Colon (tissue), 2 donors: ENCODE measurements around the gene NTHL1.

ENCODE experiments used
- FAIRE-seq: peaks from 2 replicates; lab custom pipeline; 2012; peaks lifted over from hg19 to GRCh38; lab: Jason Lieb, UNC
- donor health status: control.
- donor health status: control.

Gene NTHL1

DNA sequence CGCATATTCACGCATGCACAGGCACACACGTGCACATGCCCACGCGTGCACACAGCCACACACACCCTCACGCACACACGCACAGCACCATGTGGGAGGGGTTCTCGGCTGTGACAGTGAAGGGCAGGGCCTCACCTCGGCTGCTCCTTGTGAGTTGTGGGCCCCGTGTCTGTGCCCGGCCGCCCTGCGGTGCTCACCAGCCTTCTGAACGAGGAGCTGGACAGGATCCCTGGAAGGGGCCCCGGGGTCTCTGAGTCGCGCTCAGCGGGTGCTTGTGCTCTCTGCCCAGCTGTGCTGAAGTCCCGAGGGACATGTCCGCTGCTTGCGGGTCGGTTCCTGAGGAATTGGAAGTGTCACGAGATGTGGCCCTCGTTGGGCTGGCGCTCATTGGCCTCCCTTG lies 16.2 kb upstream of the NTHL1 start:
- no peak for FAIRE-seq

DNA sequence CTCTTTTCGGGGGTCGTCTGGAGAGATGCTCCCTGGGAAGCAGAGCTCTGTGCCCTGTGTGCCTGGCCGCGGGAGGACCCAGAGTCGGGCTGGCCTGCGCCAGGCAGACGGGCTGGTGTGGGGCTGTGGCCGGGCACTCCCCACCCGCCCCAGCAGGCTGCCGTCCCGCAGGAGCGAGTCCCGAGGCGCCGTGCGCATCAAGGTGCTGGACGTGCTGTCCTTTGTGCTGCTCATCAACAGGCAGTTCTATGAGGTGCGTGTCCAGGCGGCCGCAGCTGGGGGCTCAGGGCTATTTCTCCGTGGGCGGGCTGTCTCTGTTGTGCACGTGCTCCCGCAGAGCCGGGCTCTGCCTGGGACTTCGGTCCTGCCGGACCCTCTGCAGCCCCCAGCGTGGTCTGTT lies 15.2 kb upstream of the NTHL1 start:
- FAIRE-seq = no peak

DNA sequence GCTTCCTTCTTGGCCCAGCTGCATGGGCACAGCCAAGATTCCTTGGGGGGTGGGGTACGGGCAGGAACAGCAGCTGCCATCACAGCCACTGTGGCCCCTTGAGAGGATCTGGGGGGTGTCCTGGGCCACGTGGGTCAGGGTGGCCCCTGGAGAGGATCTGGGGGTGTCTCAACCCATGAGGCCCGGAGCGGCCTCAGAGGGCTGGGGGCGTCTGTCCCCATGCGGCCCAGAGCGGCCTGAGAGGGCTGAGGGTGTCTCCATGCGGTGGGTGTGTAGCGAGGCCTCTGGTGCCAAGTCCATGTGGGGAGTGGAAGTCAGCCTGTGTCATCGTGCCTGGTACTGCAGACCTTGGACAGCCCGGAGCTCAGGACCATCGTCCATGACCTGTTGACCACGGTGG lies 13.9 kb upstream of the NTHL1 start:
- FAIRE-seq = no peak

DNA sequence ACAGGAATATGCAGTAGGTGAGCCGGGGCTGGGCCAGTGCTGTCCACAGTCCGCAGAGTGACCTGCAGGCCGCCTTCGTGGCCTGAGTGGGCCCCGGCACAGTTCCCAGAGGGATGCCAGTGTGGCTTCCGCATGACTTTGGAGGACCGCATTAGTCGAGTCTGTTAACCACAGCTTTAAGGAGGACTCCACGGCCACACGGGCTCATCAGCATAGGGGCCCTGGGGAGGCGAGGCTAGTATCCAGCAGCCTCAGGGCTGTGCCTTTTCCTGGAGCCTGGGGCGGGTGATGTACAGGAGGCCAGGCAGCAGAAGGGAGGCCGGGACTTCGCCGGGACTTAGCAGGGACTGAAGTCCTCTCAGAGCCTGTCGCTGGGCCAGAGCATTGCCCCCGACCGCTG lies 13.4 kb upstream of the NTHL1 start:
- FAIRE-seq = no peak

DNA sequence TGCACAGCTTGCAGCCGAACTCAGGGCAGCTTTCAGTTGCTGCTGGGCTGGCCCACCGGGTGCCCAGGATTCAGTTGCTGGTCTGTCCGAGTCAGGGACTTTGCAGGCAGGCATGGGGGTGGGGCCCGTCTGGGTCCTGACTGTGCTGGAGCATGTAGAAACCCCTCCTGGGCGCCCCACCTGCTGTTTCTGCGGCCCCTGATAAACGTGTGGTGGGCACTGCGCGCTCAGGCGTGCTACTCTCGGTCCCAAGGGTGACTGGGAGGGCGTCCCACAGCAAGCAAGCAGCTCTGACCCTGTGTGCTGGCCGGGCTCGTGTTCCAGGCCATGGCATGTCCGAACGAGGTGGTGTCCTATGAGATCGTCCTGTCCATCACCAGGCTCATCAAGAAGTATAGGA lies 12.7 kb upstream of the NTHL1 start:
- FAIRE-seq = no peak

DNA sequence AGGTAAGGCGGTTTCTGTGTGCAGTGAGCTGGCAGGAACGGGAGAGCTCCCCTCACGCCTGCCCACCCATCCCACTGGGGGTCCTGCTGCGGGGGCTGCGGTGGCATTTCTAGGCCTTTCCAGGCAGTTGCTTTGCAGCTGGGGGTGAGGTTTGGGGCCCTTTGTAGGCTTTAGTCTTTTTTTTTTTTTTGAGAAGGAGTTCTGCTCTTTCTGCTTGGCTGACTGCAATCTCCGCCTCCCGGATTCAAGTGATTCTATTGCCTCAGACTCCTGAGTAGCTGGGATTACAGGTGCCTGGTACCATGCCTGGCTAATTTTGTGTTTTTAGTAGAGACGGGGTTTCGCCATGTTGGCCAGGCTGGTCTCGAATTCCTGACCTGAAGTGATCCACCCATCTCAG lies 11.2 kb upstream of the NTHL1 start:
- FAIRE-seq = no peak

DNA sequence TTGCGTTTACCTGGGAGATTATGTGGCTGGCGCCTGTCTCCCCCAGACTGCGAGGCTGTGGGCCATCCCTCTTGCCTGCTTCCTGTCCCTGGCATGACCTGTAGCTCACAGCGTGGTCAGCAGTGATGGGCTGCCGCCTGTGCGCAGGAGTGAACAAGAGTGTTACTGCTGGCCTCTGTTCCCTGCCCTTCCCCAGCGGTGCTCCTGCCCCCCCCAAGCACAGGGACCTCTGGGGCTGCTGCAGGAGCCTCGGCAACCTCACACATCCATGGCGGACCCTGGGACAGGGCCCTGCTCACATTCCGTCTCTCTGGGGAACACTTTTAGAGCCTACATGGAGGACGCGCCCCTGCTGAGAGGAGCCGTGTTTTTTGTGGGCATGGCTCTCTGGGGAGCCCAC lies 10.8 kb upstream of the NTHL1 start:
- no peak for FAIRE-seq

DNA sequence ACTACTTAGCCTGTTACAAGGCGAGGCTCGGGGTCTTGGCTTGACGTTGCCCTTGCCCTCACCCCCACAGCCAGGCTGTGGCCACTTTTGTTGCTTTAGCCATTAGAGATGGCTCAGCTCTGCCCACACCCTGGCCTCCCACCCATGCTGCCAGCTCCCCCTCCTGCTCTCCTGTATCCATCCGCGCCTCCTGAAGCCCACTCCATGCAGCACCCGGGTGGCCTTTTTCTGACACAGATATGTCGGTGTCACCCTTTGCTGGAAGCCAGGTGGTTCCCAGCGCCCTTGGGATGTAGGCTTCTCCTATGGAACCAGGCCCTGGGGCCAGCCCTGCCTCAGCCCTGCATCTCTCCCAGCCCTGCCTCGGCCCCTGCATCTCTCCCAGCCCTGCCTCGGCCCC lies 9.8 kb upstream of the NTHL1 start:
- FAIRE-seq = no peak

DNA sequence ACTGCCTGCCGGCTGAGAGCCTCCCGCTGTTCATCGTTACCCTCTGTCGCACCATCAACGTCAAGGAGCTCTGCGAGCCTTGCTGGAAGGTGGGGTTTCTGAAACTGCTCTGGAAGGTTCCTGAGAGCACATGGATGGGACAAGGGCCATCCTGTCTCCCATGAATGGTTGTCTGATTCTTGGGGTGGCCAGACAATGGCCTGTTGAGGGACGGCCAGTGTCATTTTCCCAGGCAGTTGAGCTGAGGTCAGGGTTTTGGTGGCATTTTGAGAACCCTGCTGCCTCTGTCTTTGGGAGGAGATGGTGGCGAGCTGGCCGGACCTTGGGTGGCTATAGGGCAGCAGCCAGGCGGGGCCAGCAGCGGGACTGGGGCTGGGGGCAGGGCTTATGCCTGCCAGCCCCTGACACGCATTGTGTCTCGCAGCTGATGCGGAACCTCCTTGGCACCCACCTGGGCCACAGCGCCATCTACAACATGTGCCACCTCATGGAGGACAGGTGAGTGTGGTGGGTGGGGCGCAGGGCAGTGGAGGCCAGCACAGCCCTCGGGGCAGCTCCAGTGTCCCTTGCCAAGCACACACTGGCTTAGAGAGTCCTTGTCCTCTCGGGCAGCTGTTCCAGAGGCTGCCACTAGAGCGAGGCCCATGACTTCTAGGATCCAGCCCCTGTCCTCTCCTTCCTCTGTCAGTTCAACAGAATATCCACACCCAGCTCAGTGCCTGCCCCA lies 9.2 kb upstream of the NTHL1 start:
- no peak for FAIRE-seq

DNA sequence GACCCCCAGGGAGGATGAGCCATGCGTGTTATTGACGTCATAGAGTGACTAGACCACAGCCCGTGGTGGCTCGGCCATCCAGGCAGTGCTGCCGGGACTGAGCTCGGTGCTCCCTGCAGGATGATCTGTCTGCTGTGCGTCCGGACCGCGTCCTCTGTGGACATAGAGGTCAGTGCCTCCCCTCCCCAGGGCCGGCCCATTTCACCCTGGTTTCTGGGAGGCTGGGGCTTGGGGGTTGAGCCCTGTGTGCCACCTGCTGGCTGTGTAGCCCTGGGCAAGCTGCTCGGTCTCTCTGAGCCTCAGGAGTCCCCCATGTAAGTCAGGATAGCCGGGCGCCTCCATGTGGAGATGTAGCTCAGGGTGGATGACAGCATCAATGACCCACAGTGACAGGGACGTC lies 8.4 kb upstream of the NTHL1 start:
- FAIRE-seq = no peak

DNA sequence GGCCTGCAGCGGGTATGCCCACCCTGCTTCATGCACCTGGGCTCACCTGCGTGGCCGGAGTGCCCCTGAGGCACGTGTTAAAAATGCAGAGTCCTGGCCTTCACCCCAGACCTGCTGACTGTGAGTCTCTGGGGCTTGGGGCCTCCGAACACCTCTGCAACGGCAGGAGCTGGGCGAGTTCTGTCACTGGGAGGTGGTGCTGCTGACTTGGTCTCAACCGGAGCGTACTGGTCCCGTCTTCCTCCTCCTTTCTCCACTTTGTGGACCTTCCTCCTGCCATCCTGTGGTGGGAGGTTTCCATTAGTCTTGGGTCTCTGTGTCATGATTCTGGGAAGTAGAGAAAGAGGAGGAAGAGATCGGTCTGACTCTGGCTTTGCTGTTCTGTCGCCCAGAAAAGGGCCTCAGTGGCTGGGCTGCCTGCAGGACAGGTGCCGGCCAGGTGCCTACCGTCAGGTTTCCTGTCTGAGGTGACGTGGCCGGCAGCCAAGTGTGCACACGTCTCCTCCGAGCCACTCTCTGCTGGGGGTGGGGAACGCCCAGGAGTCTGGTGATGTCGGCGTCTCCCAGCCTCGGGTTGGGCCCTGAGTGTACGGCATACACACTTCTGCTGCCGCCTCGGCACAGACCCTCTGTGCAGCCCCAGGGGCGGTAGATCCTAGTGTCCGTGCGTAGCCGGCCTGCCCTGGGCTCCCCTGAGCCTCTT lies 7.1 kb upstream of the NTHL1 start:
- no peak for FAIRE-seq

DNA sequence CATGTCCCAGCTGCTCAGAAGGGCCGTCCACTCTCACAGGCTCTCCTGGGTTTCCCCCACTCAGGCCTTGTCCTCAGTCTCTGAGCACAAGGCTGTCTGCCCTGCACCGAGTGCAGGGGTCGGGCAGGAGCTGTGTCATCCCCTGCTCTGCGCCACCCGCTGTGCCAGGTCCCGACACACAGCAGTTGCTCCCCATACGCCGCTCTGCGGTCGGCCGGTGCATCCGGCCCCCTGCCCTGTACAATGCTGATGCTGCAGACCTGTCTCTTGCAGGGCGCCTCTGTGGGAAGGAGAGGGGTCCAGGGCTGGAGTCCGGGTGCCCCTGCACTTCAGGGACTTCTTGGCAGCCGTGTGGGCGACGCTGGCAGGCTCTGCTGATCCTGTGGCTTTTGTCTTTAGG lies 6.3 kb upstream of the NTHL1 start:
- no peak for FAIRE-seq

DNA sequence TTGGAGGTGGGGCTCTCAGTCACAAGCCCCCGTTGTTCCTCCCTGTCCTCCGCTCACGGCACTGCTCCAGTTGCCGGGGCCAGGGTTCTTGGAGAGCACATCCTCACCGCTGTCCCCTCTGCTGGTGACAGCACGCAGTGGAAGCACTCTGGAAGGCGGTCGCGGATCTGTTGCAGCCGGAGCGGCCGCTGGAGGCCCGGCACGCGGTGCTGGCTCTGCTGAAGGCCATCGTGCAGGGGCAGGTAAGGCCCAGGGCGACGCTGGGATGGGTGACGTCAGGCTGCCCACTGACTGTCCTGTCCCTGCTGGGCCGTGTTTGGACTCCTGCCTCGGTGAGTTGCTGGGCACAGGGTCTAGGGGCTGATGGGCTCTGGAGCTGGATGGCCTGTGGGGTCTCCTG lies 5.6 kb upstream of the NTHL1 start:
- no peak for FAIRE-seq

DNA sequence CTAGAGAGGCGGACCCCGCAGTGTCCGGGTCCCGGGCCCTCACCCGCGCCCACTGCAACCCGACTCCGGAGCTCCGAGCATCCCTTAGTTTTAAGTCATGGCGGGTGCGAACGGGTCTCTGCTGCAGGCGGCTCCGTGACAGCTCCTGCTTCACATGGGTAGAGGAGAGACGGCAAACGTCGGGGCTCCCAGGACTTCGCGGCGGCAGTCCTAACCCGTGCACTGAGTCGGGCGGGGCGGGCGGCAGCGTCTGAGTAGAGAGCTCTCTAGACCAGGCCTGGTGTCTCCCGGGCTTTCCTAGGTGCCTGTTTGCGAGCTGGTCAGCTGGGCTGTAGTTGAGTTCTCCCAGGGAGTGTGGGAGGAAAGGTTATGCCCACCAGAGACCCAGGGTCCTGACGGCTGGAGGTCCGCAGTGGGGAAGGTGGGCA lies 496 bp upstream of the NTHL1 start:
- no peak for FAIRE-seq

DNA sequence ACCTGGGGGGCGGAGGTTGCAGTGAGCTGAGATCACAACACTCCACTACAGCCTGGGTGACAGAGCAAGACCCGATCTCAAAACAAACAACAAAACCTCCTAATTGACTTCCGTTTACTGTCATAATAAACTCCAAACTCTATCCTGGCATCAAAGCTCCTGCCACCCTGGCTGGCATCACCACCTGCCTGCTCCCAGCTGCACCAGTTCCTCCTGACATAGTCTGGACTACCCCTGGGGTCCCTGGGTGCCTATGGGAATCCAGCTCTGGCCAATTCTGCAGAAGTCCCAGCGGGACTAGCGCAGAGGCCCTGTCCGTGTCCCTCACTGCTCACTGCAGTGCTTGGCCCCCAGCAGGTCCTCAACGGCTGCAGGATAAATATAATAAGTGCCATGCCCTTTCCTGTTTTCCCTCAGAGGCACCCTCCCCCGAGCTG lies 723 bp downstream of the NTHL1 start:
- no peak for FAIRE-seq

DNA sequence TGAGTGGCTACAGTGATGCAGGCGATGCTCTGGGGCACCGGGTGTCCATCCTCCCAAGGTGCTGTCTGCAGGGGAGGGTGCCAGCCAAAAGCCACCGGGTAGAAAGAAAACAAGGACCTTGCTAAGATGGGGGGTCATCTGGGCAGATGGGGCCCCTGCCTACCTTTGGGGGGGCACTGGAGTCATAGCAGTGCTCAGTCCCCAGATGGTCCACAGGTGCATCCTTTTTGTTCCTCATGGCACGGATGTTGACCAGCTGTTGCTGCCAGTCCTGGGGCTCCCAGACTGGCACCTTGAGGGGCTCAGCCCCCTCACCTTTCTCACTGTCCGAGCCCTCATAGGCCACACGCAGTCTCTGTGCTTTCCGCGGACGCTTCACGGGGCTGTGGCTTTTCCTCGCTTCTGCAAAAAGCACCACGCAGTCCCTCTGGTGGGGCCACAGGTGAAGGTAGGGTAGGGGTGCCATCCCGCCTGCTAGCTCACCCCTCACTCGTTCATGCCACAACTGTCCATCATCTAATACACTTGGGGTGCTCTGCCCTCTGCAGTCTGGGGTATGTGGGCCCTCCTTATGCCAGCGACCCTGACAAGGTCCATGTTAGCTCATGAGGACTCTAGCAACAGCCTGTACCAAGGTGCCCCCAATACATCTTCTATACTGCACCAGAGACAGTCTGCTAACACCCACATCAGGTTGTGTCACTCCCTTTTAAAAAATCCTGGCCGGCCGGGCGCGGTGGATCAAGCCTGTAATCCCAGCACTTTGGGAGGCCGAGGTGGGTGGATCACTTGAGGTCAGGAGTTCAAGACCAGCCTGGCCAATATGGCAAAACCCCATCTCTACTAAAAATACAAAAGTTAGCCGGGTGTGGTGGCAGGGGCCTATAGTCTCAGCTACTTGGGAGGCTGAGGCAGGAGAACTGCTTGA lies 1.4 kb downstream of the NTHL1 start:
- no peak for FAIRE-seq

DNA sequence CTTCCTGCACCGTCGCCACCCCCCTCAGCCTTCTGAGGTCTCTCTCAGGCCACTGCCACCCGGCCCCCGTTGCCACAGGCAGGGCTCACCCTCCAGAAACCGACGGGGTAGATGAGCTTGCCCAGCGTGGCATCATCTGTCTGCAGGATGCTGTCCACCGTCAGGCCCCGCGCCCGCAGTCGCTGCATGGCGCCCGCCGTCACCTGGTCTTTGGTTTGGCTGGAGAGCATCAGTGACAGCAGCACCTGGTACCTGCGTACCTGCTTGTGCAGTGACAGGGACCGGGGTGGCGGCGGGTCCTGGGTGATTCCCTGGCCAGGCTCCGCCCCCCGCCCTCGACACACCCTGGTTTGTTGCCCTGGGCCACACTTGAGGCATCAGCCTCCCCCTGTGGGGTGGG lies 3.1 kb downstream of the NTHL1 start:
- FAIRE-seq = no peak

DNA sequence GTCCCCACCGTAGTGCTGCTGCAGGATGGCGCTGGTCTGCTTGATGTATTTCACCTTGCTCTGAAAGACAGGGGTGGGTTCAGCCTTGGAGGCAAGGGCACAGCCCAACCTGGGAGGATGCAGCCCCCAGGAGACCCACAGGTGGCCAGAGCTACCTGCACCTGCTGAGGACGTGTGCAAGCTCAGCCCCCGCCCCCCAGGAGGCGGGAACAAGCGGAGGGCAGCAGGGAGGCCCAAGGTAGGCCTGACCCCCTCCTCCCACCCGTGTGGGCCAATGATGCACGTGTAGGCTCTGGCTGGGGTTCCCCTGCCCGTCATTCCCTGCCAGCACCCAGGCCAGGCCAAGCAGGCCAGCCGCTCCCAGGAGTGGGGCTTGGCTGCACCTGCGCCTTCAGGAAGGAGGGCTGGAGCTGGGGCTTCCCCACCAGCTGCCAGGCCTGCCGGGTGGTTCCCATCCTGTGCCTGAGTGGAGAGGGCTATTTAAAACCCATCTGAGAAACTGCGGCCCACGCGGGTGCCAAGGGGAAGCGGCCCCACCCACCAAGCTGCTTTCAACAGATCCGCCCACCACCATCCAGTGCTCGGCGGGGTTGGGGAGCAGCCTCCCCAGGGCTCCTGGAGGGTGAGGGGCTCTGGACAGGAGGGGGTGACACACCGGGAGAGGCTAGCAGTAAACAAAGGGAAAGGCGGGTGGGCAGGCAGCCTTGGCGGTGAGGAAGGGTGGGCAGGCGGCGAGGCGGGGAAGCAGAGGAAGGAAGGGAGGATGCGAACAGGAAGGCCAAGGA lies 3.8 kb downstream of the NTHL1 start:
- no peak for FAIRE-seq

DNA sequence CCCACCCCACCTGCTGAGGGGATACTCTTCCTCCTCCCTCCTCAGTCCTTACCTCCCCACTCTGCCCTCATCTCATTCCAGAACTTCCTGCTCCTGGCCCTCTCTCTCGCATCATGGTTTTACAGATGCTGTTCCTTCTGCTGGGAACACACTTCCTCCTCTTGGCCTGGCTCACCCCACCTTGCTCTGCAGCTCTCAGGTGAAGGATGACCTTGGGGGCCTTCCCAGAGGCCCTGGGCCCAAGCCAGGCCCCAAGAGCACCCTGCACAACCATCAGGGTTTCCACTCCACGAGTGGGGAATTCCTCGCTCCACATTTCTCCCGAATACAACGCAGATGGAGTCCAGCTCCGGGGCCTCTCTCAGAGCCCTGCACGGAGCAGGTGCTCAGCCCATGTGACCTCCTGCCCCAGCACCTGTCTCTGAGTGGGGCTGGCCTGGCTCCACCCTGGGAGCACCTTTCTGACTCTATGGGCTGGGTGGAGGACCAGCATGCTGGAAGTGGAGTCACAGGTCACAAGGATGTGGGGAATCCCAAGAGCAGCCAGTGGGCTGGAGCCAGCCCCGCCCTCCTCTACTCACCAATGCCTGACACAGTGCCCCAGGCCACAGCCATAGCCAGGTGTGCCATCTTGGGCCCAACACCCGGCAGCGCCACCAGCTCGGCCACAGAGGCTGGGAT lies 4.5 kb downstream of the NTHL1 start:
- FAIRE-seq = no peak

DNA sequence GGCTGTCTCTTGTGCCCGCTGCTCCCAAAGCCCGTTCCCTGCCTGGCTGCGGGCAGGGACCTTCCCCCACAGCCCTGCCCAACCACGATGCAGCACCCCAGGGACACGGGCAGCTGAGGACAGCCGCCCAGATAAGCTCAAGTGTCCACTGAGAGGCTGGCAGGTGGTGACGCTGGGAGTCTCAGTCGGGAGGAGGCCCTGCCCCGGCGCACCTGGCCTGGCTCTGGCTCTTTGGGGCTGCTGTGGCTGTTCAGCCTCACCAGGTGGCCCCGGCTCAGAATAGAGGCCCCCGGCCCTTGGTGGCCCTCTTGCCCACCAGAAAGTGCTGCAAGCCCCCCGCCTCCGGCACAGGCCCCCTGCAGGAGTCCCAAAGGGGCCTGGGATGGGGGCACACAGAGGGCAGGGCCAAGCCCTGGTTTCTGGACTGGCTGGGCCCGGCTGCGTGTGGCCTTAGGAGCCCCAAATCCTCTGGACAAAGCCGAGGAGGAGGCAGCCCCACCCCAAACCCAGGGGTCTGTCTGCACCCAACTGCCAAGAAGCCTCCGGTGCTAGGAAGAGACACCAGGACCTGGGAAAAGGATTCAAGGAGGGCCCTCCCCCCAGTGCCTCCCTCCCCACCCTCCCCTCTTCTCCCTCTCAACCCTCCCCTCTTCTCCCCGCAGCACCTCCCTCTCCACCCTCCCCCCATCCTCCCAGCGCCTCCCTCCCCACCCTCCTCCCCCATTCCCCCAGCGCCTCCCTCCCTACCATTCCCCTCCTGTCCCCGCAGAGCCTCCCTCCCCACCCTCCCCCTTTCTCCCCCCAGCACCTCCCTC lies 5.3 kb downstream of the NTHL1 start:
- no peak for FAIRE-seq
